OCI-LY1 (cell line): Measurements from ENCODE around the gene KLHL29.

ENCODE experiments used
- H2AFZ ChIP-seq: fragments of 200-600 bp; sonication (generic), shearing (Covaris generic); 2 replicates; pipeline ENCODE4 v1.6.0; 2014; ENCODE audit warnings: antibody characterized with exemption, mild to moderate bottlenecking, low read length
- H3F3A ChIP-seq: fragments of 200-600 bp; sonication (generic), shearing (Covaris generic); 2 replicates; pipeline ENCODE4 v1.6.0; 2014; ENCODE audit warnings: mild to moderate bottlenecking, antibody characterized with exemption, low read length, moderate library complexity; ENCODE audit not compliant: insufficient read depth
- H3K27ac ChIP-seq: fragments of 200-600 bp; sonication (generic); 2 replicates; pipeline ENCODE4 v1.5.1; 2014; ENCODE audit warnings: low read length, mixed run types, mild to moderate bottlenecking, low read depth; ENCODE audit not compliant: poor library complexity, severe bottlenecking
- H3K27me3 ChIP-seq: fragments of 200-600 bp; sonication (generic); 2 replicates; pipeline ENCODE4 v1.6.0; 2014; ENCODE audit warnings: antibody characterized with exemption, mild to moderate bottlenecking, low read length, moderate library complexity; ENCODE audit not compliant: insufficient read depth
- H3K36me3 ChIP-seq: fragments of 200-600 bp; sonication (generic); 2 replicates; pipeline ENCODE4 v1.6.1; 2014; ENCODE audit warnings: mild to moderate bottlenecking, antibody characterized with exemption, low read length, moderate library complexity, mixed read lengths; ENCODE audit not compliant: insufficient read depth
- H3K4me1 ChIP-seq: fragments of 200-600 bp; sonication (generic); 2 replicates; pipeline ENCODE4 v1.5.1; 2014; ENCODE audit warnings: mild to moderate bottlenecking, low read length, moderate library complexity; ENCODE audit not compliant: insufficient read depth, severe bottlenecking
- H3K4me2 ChIP-seq: fragments of 200-600 bp; sonication (generic), shearing (Covaris generic); 2 replicates; pipeline ENCODE4 v1.6.1; 2014; ENCODE audit warnings: low read length
- H3K4me3 ChIP-seq: fragments of 200-600 bp; sonication (generic); 2 replicates; pipeline ENCODE4 v1.5.1; 2014; ENCODE audit warnings: low read length, low read depth, mild to moderate bottlenecking, mixed read lengths; ENCODE audit not compliant: poor library complexity, severe bottlenecking
- H3K79me2 ChIP-seq: fragments of 200-600 bp; shearing (Covaris generic); 2 replicates; pipeline ENCODE4 v1.6.1; 2016; ENCODE audit warnings: mixed run types, low read length, mixed read lengths; ENCODE audit not compliant: insufficient read depth
- H3K9ac ChIP-seq: fragments of 200-600 bp; sonication (generic), shearing (Covaris generic); 2 replicates; pipeline ENCODE4 v1.6.1; 2014; ENCODE audit warnings: mild to moderate bottlenecking, low read length, mixed read lengths
- H3K9me2 ChIP-seq: fragments of 200-600 bp; sonication (generic), shearing (Covaris generic); 2 replicates; pipeline ENCODE4 v1.6.1; 2014; ENCODE audit warnings: low read depth, mild to moderate bottlenecking, low read length, mixed read lengths
- H3K9me3 ChIP-seq: fragments of 200-600 bp; shearing (Covaris generic); 2 replicates; pipeline ENCODE4 v1.6.1; 2014; ENCODE audit warnings: low read length, mixed read lengths
- H4K20me1 ChIP-seq: fragments of 200-600 bp; sonication (generic), shearing (Covaris generic); 2 replicates; pipeline ENCODE4 v1.6.0; 2016; ENCODE audit warnings: mild to moderate bottlenecking, low read length; ENCODE audit not compliant: insufficient read depth
- EZH2 ChIP-seq: fragments of 200-600 bp; sonication (generic), shearing (Covaris generic); IDR thresholded peaks from 2 replicates; pipeline ENCODE4 v1.8.0; 2017; ENCODE audit warnings: borderline replicate concordance, mixed run types, mild to moderate bottlenecking, antibody characterized with exemption, low read length, moderate library complexity, mixed read lengths
- TF ChIP-seq, protein P1 (sequence below): fragments of 200-600 bp; sonication (generic), shearing (Covaris generic); IDR thresholded peaks from 2 replicates; pipeline ENCODE4 v1.5.1; 2017; ENCODE audit warnings: mild to moderate bottlenecking, antibody characterized with exemption, low read length, moderate library complexity, mixed read lengths

The KLHL29 gene

DNA sequence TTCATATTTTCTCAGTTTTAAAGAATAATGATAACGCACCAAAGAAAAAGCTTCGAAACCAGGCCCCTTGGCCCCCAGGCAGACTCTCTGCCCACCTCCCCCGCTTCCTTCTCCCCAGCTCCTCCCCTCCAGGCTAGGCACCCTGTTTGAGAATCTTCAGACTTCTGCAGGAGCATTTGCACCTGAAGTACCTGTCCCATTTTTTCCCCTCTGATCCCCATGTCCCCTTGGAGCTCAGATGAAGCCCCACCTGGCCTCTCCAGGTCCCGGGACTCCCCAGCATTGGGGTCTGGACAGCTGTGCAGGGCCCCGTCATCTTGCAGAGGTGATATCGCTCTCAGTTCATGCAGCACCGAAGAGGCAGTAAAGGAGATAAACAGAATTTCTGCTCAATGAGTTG is 35.5 kb upstream of the KLHL29 start:
- TF ChIP-seq, protein P1, sequence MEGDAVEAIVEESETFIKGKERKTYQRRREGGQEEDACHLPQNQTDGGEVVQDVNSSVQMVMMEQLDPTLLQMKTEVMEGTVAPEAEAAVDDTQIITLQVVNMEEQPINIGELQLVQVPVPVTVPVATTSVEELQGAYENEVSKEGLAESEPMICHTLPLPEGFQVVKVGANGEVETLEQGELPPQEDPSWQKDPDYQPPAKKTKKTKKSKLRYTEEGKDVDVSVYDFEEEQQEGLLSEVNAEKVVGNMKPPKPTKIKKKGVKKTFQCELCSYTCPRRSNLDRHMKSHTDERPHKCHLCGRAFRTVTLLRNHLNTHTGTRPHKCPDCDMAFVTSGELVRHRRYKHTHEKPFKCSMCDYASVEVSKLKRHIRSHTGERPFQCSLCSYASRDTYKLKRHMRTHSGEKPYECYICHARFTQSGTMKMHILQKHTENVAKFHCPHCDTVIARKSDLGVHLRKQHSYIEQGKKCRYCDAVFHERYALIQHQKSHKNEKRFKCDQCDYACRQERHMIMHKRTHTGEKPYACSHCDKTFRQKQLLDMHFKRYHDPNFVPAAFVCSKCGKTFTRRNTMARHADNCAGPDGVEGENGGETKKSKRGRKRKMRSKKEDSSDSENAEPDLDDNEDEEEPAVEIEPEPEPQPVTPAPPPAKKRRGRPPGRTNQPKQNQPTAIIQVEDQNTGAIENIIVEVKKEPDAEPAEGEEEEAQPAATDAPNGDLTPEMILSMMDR: no peak
- TF ChIP-seq EZH2: no peak
- Histone ChIP-seq H2AFZ (no peak overlapping the region), H3K4me1 (no peaks in the 10 kb centered on the region), H3K4me3 (no peak overlapping the region), H3K27me3 (no peaks in the 10 kb centered on the region), H3K79me2 (no peaks in the 10 kb centered on the region), H3K36me3 (no peaks in the 10 kb centered on the region), H3K9me3 (no peaks in the 10 kb centered on the region), H3K9ac (no peak overlapping the region), H3K9me2 (no peaks in the 10 kb centered on the region), H4K20me1 (no peaks in the 10 kb centered on the region), H3K27ac (no peak overlapping the region), H3F3A (no peaks in the 10 kb centered on the region), H3K4me2 (no peak overlapping the region)

DNA sequence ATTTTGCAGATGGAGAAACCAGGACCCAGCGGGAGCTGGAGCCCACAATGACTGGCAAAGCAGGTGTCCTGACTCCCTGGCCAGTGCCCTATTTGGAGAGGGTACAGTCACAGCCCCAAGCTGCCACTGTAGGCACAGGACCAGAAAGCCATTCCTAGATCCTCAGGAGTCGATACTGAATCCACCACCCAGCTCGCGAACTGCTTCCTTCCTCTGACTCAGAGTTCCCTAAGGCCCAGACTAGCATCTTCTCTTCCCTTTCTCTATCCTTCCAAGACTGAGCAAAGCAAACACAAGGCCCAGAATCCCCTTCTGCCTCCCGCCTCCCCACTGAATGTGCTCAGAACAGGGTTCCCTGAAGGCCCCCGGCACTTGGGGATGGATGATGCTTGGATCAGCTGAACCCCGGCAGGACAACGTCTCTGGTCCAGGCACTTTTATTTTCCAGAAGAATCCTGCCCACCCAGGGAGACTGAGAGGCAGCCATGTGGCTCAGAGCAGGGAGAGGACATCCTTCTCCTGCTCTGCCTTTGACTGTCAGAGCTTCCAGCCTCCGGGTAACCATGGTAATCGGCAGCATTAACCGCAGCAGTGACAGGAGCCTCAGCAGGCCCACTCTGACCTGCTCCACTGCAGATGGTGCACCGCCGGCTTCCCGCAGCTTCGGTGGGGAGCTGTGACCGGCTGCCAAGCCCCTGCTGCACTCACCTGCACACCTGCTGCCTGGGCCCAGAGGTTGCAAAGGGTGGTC is 34.8 kb upstream of the KLHL29 start:
- no peaks in the 10 kb centered on the region for H3K36me3 ChIP-seq
- H2AFZ ChIP-seq: no peak overlapping the region
- no peaks in the 10 kb centered on the region for H4K20me1 ChIP-seq
- no peaks in the 10 kb centered on the region for H3K9me3 ChIP-seq
- H3K4me3 ChIP-seq: no peak overlapping the region
- no peaks in the 10 kb centered on the region for H3K79me2 ChIP-seq
- H3F3A ChIP-seq: no peaks in the 10 kb centered on the region
- no peaks in the 10 kb centered on the region for H3K4me1 ChIP-seq
- TF ChIP-seq, protein P1: no peak
- no peak for TF ChIP-seq EZH2
- H3K27ac ChIP-seq: no peak overlapping the region
- no peak overlapping the region for H3K4me2 ChIP-seq
- no peaks in the 10 kb centered on the region for H3K27me3 ChIP-seq
- H3K9ac ChIP-seq: no peak overlapping the region
- H3K9me2 ChIP-seq: no peaks in the 10 kb centered on the region

DNA sequence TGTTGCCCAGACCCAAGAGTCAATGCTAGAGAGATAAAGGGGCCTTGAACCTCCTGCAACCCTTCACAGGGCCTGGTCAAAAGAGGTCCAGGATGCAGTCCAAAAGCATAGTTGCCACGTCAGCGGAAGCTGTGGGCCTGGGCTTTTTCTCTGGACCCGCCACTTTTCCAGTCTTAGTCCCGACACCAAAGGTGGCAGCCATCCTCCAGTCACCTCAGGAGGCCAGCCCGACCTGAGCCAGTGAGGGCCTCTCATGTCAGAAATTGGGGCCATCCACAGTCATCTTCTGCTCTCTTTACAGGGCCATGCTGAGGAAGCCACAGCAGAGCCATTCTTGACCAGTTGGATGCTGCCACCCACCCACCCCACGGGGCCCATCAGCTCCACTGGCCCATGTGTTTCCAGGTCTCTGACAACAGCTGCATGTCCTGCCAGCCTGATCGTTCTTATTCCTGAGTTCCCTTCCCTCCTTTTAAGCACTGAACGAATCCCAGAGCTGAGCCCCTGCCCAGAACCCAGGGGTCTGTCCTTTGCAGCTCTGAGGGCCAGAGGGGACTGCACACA is 34.1 kb upstream of the KLHL29 start:
- H3K4me1 ChIP-seq: no peaks in the 10 kb centered on the region
- no peaks in the 10 kb centered on the region for H3K9me2 ChIP-seq
- no peaks in the 10 kb centered on the region for H3K27me3 ChIP-seq
- H3K4me3 ChIP-seq: no peak overlapping the region
- H3K36me3 ChIP-seq: no peaks in the 10 kb centered on the region
- no peaks in the 10 kb centered on the region for H3K79me2 ChIP-seq
- H4K20me1 ChIP-seq: no peaks in the 10 kb centered on the region
- no peak overlapping the region for H3K9ac ChIP-seq
- H3F3A ChIP-seq: no peaks in the 10 kb centered on the region
- TF ChIP-seq, protein P1: no peak
- no peak for TF ChIP-seq EZH2
- no peaks in the 10 kb centered on the region for H3K9me3 ChIP-seq
- no peak overlapping the region for H2AFZ ChIP-seq
- H3K27ac ChIP-seq: no peak overlapping the region
- no peak overlapping the region for H3K4me2 ChIP-seq
